Measurements from ENCODE around the gene DIAPH1.
"Not testable (repeated sequence)": the region's sequence is repeated elsewhere in the genome, so short reads cannot be mapped to it uniquely, and the experiment has no call there.

DIAPH1 gene

GRCh38 chr5:141639357-141640050 lies 20.7 kb upstream of the DIAPH1 start:
- no peak for DNase-seq

- no peak for DNase-seq
These were observed 20.0 kb upstream of the DIAPH1 start for GRCh38 chr5:141638771-141639170.

GRCh38 chr5:141637767-141638419 lies 19.1 kb upstream of the DIAPH1 start:
- peak; percentile 69 for DNase-seq

- DNase-seq: no peak
These were observed 18.4 kb upstream of the DIAPH1 start for GRCh38 chr5:141637123-141637766.

GRCh38 chr5:141636413-141637122 lies 17.8 kb upstream of the DIAPH1 start, which contains the start of the genes HDAC3 and RELL2:
TSS of gene HDAC3 (minus strand) at chr5:141636849. CDS start at chr5:141636790, 59 bp downstream.
TSS of gene RELL2 (plus strand) at chr5:141636997. CDS start at chr5:141638226, 1,229 bp downstream.
- peak; percentile 91 for DNase-seq

GRCh38 chr5:141636106-141636412 lies 17.3 kb upstream of the DIAPH1 start:
- DNase-seq: no peak

GRCh38 chr5:141635646-141636045 lies 16.8 kb upstream of the DIAPH1 start:
- no peak for DNase-seq

- no peak for DNase-seq
These were observed 15.9 kb upstream of the DIAPH1 start for GRCh38 chr5:141634720-141635119.

GRCh38 chr5:141633871-141634561 lies 15.2 kb upstream of the DIAPH1 start:
- DNase-seq: no peak

GRCh38 chr5:141632650-141633049 lies 13.8 kb upstream of the DIAPH1 start:
- DNase-seq: no peak

- no peak for DNase-seq
These were observed 11.9 kb upstream of the DIAPH1 start for GRCh38 chr5:141630570-141631140.

- DNase-seq: no peak
These were observed 9.5 kb upstream of the DIAPH1 start for GRCh38 chr5:141628175-141628788.

- no peak for DNase-seq
These were observed 4.8 kb upstream of the DIAPH1 start for GRCh38 chr5:141623611-141624010.

- peak; percentile 46 for DNase-seq
These were observed 4.4 kb upstream of the DIAPH1 start for GRCh38 chr5:141623186-141623585.

GRCh38 chr5:141618030-141618803 lies 583 bp downstream of the DIAPH1 start:
- DNase-seq: peak; percentile 33

- no peak for DNase-seq
These were observed 1.1 kb downstream of the DIAPH1 start for GRCh38 chr5:141617682-141618029.

- no peak for DNase-seq
These were observed 1.7 kb downstream of the DIAPH1 start for GRCh38 chr5:141617128-141617527.

GRCh38 chr5:141615991-141616720 lies 2.6 kb downstream of the DIAPH1 start:
- no peak for DNase-seq

- no peak for DNase-seq
These were observed 5.5 kb downstream of the DIAPH1 start for GRCh38 chr5:141613344-141613743.

- DNase-seq: no peak
These were observed 7.5 kb downstream of the DIAPH1 start for GRCh38 chr5:141611289-141611688.

GRCh38 chr5:141609921-141610320 lies 8.9 kb downstream of the DIAPH1 start:
- DNase-seq: not testable (repeated sequence)

Data from CD4-positive, alpha-beta T cell treated with Interleukin-15 for 1 hour (primary cell).